ENCODE results near the gene EMC9. TPM values are rescaled to one million over a fixed set of nuclear protein-coding genes. Genes with fewer than 3 reads are reported as not detected.

Gene EMC9
- total RNA-seq: 10 to 100 TPM in 2 of 4 donors, 1 to 10 TPM in 1, not detected in 1; 6.2 to 21.2 (median 10.9) TPM

- no peaks in the 10 kb centered on the region for H3K36me3 ChIP-seq
- no peaks in the 10 kb centered on the region for H3K9me3 ChIP-seq
- H3K4me1 ChIP-seq: peaks cover 4 to 7% of the 10 kb centered on the region in 2 donors
- H3K27me3 ChIP-seq: no peaks in the 10 kb centered on the region
- DNase-seq: peak; percentile 99 to 100
- H3K27ac ChIP-seq: peak within 1 kb of the TSS; percentile 86 to 90
- intact Hi-C loops (cut with DNase I; ENCODE audit: low total_unique reads): no loop called here
- peak; percentile 90 for TF ChIP-seq POLR2A (IDR thresholded peaks at IDR 0.05)
- peak; percentile 41 to 81 (median 66) for TF ChIP-seq CTCF (IDR thresholded peaks at IDR 0.05)
- H3K4me3 ChIP-seq: peak within 1 kb of the TSS; percentile 65 to 92
These were observed at the start of gene EMC9 for GRCh38 chr14:24141097-24141880. EMC9 (minus strand) TSS chr14:24141591; CDS start chr14:24141304, 287 bp downstream.

GRCh38 chr14:24190416-24190815 lies 49.0 kb upstream of the EMC9 start:
- no peak for DNase-seq
- no peaks in the 10 kb centered on the region for H3K9me3 ChIP-seq
- no peak for TF ChIP-seq POLR2A (IDR thresholded peaks at IDR 0.05)
- no peaks in the 10 kb centered on the region for H3K4me1 ChIP-seq
- H3K27ac ChIP-seq: no peak overlapping the region
- H3K27me3 ChIP-seq: no peaks in the 10 kb centered on the region
- no peak overlapping the region for H3K4me3 ChIP-seq
- intact Hi-C loops (cut with DNase I; ENCODE audit: low total_unique reads): no loop called here
- H3K36me3 ChIP-seq: no peaks in the 10 kb centered on the region

GRCh38 chr14:24189460-24189859 lies 48.1 kb upstream of the EMC9 start:
- Histone ChIP-seq H3K4me1 (no peaks in the 10 kb centered on the region), H3K27me3 (no peaks in the 10 kb centered on the region), H3K9me3 (no peaks in the 10 kb centered on the region), H3K36me3 (no peaks in the 10 kb centered on the region), H3K27ac (no peak overlapping the region), H3K4me3 (no peak overlapping the region)
- no peak for DNase-seq
- intact Hi-C loops (cut with DNase I; ENCODE audit: low total_unique reads): no loop called here
- TF ChIP-seq POLR2A (IDR thresholded peaks at IDR 0.05) (no peak), CTCF (IDR thresholded peaks at IDR 0.05) (no peak)

GRCh38 chr14:24189059-24189375 lies 47.6 kb upstream of the EMC9 start:
- no peak for TF ChIP-seq CTCF (IDR thresholded peaks at IDR 0.05)
- DNase-seq: no peak
- peak overlapping the region in 1 of 2 donors; percentile 63 for H3K4me3 ChIP-seq
- peak overlapping the region; percentile 9 to 53 for H3K27ac ChIP-seq
- intact Hi-C loops (cut with DNase I; ENCODE audit: low total_unique reads): no loop called here
- no peaks in the 10 kb centered on the region for H3K36me3 ChIP-seq
- H3K27me3 ChIP-seq: no peaks in the 10 kb centered on the region
- no peaks in the 10 kb centered on the region for H3K9me3 ChIP-seq
- H3K4me1 ChIP-seq: no peaks in the 10 kb centered on the region

GRCh38 chr14:24188251-24189058 lies 47.1 kb upstream of the EMC9 start, which contains the start of gene IPO4:
IPO4 (minus strand) TSS chr14:24188816; CDS start chr14:24188787, 29 bp downstream.
- no peaks in the 10 kb centered on the region for H3K36me3 ChIP-seq
- intact Hi-C loops (cut with DNase I; ENCODE audit: low total_unique reads): no loop called here
- H3K4me3 ChIP-seq: peak within 1 kb of the TSS; percentile 51 to 63
- no peaks in the 10 kb centered on the region for H3K9me3 ChIP-seq
- peak; percentile 47 to 55 for TF ChIP-seq POLR2A (IDR thresholded peaks at IDR 0.05)
- TF ChIP-seq CTCF (IDR thresholded peaks at IDR 0.05): peak in 1 of 4 experiments; percentile 57
- no peaks in the 10 kb centered on the region for H3K4me1 ChIP-seq
- H3K27me3 ChIP-seq: no peaks in the 10 kb centered on the region
- DNase-seq: peak; percentile 94 to 96
- peak within 1 kb of the TSS; percentile 53 to 54 for H3K27ac ChIP-seq

Data from uterus (tissue), 4 donors.